Measurements from ENCODE around the gene RING1.

- TF ChIP-seq, protein P1, sequence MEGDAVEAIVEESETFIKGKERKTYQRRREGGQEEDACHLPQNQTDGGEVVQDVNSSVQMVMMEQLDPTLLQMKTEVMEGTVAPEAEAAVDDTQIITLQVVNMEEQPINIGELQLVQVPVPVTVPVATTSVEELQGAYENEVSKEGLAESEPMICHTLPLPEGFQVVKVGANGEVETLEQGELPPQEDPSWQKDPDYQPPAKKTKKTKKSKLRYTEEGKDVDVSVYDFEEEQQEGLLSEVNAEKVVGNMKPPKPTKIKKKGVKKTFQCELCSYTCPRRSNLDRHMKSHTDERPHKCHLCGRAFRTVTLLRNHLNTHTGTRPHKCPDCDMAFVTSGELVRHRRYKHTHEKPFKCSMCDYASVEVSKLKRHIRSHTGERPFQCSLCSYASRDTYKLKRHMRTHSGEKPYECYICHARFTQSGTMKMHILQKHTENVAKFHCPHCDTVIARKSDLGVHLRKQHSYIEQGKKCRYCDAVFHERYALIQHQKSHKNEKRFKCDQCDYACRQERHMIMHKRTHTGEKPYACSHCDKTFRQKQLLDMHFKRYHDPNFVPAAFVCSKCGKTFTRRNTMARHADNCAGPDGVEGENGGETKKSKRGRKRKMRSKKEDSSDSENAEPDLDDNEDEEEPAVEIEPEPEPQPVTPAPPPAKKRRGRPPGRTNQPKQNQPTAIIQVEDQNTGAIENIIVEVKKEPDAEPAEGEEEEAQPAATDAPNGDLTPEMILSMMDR (IDR thresholded peaks at IDR 0.05) = no peak
- no peak for TF ChIP-seq EZH2phosphoT487 (IDR thresholded peaks at IDR 0.05)
Observed at GRCh38 chr6:33249732-33250630, 41.7 kb downstream of the RING1 start.

Data from neural progenitor cell (in vitro differentiated cells).